ENCODE measurements around the gene HAP1.
"Not testable (repeated sequence)": the region's sequence is repeated elsewhere in the genome, so short reads cannot be mapped to it uniquely, and the experiment has no call there.

Gene HAP1, protein sequence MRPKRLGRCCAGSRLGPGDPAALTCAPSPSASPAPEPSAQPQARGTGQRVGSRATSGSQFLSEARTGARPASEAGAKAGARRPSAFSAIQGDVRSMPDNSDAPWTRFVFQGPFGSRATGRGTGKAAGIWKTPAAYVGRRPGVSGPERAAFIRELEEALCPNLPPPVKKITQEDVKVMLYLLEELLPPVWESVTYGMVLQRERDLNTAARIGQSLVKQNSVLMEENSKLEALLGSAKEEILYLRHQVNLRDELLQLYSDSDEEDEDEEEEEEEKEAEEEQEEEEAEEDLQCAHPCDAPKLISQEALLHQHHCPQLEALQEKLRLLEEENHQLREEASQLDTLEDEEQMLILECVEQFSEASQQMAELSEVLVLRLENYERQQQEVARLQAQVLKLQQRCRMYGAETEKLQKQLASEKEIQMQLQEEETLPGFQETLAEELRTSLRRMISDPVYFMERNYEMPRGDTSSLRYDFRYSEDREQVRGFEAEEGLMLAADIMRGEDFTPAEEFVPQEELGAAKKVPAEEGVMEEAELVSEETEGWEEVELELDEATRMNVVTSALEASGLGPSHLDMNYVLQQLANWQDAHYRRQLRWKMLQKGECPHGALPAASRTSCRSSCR

GRCh38 chr17:41734139-41734948 lies at the start of gene HAP1:
Gene HAP1, minus strand, starts transcription at chr17:41734643. Its CDS starts 9 bp downstream, at chr17:41734634.
- DNase-seq, result peak; percentile 88

- DNase-seq, result no peak
These were observed 47.7 kb upstream of the HAP1 start for GRCh38 chr17:41782142-41782541.

- no peak for DNase-seq
These were observed 47.1 kb upstream of the HAP1 start for GRCh38 chr17:41781404-41782110.

- DNase-seq, result no peak
These were observed 45.5 kb upstream of the HAP1 start for GRCh38 chr17:41779954-41780353.

- DNase-seq, result no peak
These were observed 43.2 kb upstream of the HAP1 start for GRCh38 chr17:41777574-41778188.

DNA sequence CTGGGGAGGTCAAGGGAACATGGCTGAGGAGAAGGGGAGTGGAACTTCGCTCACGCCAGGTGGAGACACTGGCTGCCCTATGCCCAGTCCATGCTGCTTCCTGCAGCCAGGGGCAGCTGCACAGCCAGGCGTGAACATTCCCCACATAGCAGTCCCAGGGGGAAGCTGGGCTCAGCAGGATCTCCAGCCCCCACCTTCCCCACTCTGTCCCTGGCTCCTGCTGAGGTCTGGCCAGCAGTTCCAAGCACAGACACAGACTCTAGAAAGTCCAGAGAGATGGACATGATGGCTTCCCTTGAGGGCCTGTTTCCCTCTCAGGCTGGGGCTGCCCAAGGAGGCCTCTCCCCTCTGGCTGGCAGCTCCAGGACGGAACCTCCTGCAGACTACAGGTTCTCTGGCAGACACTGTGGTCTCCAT lies 42.7 kb upstream of the HAP1 start:
- peak; percentile 93 for DNase-seq

DNA sequence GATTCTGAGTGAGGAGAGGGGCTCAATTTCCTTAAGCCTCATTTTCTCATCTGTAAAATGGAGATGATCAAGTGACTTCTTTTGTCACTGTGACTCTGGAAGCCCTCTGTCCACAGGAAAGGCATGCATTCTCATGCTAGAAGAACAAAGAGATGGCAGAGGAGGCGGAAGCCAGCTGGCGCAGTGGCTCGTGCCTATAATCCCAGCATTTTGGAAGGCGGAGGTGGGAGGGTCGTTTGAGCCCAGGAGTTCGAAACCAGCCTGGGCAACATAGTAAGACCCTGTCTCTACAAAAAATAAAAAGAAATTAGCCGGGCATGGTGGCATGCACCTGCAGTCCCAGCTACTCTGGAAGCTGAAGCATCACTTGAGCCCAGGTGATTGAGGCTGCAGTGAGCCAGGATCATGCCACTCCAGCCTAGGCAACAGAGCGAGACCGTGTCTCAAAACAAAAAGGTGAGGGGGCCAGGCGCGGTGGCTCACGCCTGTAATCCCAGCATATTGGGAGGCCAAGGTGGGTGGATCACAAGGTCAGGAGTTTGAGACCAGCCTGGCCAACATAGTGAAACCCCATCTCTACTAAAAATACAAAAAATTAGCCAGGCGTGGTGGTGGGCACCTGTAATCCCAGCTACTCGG lies 41.9 kb upstream of the HAP1 start:
- not testable (repeated sequence) for DNase-seq

- peak; percentile 94 for DNase-seq
These were observed 41.2 kb upstream of the HAP1 start for GRCh38 chr17:41775394-41776226.

DNA sequence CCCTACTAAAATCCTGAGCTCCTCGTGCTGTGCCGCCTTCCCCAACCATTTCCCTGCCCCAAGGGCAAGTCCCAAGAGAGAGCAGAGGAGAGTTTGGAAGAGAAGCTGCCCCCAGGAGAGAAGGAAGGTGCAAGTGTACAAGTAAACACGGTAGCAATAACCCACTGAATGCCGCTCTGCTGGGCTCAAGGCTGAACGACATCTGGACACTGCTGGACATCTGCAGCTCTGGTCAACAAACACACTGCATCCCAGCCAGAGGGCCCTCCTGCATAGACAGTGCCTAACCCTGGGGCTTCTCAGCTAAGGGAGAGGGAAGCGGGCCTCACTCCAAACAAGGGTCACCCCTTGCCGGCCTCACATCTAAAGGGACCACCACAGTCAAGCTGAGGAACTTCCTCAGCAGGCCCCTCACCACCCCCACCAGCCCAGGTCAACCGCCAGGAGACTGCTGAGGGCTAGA lies 39.3 kb upstream of the HAP1 start:
- peak; percentile 80 for DNase-seq

GRCh38 chr17:41773190-41773588 lies 38.7 kb upstream of the HAP1 start:
- DNase-seq, result peak; percentile 99

- no peak for DNase-seq
These were observed 38.2 kb upstream of the HAP1 start for GRCh38 chr17:41772586-41773189.

- DNase-seq, result peak; percentile 96
These were observed 37.8 kb upstream of the HAP1 start for GRCh38 chr17:41772218-41772585.

DNA sequence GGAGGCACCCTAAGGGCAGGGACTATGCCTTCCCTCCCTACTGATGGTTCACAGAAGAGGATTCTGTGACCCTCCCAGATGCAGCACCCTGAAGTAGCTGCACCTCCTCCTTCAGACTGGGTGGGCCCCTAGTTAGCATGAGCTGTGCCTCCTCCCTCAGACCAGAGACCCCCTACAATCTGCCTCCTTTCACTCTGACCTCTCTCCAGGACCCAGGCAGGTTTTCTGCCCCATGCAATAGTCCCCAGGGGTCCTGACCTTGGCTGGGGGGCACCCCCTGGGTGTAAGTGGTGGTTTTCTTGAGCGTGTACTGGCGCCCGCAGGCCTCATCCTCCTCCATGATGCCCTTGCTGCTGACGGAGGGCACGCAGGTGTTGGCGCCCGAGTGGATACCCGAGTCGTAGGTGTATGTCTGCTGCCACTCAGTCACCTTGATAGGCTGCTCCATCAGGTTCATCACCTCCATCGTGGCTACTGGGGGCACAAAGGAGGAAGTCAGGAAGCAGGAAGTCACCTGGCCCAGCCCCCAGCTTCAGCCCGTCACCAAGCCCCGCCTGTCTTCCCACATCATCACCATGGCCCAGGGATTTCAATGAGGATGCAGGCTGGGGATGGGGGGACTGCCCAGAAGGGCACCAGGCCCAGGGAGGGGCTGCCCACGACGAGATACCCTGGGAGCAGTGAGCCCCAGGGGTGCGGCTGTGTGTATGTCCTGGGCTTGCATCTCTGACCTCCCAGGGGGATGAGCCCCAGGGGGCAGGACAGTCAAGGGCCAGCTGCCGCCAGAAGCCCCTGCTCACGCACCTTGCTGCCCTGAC lies 37.2 kb upstream of the HAP1 start:
- no peak for DNase-seq

DNA sequence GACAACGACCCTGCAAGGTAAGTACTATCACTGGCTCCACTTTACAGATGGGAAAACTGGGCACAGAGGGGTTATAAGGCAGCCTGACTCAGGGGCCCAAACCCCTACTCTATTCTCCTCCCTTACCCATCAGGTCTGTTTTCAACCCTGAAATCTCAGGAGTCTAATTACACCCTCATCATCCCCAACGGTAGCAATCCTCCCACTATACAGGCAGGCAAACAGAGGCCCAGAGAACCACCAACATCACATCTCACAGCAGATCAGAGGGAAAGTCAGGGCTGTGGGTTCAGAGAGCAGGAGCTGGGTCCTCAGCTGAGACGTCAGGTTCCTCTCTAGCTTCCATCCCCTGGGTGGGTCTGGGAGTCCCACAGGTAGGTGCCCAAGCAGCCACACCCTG lies 35.5 kb upstream of the HAP1 start:
- DNase-seq, result no peak

GRCh38 chr17:41769346-41769862 lies 35.0 kb upstream of the HAP1 start:
- no peak for DNase-seq

GRCh38 chr17:41768682-41769288 lies 34.3 kb upstream of the HAP1 start:
- DNase-seq, result no peak

DNA sequence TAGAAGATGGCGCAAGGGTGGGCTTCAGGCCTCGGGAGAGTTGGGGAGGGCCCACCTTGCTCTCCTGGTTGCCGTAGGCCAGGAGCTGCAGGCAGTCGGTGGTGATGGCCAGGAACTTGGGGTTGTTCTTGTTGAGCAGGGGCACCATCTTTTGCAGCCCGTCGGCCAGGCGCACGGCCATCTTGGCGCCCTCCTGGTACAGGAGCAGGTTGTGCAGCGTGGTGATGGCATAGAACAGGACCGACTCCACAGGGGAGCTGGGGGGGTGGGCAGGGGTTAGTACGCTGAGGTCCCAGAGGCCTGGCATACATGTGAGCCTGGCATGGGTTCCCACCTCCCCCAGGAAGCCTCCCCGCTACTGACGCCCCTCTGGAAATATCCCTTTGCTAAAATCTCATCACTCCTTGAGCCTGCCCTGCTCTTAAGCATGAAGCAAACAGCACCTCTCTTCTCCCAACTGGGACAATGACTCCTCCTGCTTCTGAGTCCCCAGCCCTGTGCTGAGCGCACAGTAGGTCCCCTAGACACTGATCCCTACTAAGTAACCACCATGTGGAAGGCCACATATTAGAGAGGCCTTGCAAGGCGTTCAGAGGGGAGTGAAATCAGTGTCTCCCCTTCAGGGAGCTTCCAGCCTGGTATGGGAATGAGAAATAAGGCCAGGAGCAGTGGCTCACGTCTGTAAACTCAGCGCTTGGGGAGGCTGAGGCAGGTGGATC lies 33.0 kb upstream of the HAP1 start:
- no peak for DNase-seq

DNA sequence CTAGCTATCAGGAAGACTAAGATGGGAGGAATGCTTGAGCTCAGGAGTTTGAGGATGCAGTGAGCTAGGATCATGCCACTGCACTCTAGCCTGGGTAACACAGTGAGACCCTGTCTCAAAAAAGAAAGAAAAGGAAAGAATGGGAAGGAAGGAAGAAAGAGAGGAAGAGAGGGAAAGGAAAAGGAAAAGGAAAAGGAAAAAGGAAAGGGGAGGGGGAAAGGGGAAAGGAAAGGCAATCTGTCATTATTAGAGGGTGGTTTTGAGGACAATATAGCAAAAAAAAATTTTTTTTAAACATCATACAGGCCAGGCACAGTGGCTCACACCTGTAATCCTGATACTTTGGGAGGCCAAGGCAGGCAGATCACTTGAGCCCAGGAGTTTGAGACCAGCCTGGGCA lies 31.7 kb upstream of the HAP1 start:
- DNase-seq, result no peak
